Subcutaneous adipose tissue (tissue), 4 donors: ENCODE measurements around the gene GP2. TPM values are rescaled to one million over a fixed set of nuclear protein-coding genes. Genes with fewer than 3 reads are reported as not detected.

ENCODE experiments used
- total RNA-seq, 4 donors: library from RNA; depleted of rRNA; stranded (reverse); fragments of >200 nt; gene quantifications; one replicate each; pipeline ENCODE4 v1.1.0, GENCODE V29; 2016
- TF ChIP-seq, protein P1 (sequence below): fragments of 450-650 bp; IDR thresholded peaks from one replicate; pipeline ENCODE4 v1.5.1; 2016; ENCODE audit warnings: low read depth, mild to moderate bottlenecking, control low read depth, antibody characterized with exemption, moderate library complexity

GP2 gene
- total RNA-seq, 4 donors from 2014 or later, result not detected

DNA sequence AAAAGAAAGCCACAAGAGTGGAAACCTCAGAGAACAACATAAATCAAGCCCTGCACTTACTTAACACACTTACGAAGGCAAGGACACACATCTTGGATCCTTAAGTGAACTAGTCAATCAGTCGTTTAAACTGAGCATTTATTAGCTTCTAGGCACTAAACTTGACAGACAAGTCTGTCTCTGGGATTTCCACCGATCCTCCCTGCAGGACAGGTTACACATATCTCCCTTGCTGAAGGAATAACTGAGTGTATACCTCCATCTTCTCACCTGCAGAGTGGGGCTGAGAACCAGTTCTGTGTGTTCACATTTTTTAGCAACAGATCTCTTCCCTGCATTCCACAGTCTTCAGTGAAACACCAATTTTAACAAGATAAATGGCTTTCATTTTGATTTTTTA, 8.9 kb downstream of the GP2 start:
- TF ChIP-seq, protein P1, sequence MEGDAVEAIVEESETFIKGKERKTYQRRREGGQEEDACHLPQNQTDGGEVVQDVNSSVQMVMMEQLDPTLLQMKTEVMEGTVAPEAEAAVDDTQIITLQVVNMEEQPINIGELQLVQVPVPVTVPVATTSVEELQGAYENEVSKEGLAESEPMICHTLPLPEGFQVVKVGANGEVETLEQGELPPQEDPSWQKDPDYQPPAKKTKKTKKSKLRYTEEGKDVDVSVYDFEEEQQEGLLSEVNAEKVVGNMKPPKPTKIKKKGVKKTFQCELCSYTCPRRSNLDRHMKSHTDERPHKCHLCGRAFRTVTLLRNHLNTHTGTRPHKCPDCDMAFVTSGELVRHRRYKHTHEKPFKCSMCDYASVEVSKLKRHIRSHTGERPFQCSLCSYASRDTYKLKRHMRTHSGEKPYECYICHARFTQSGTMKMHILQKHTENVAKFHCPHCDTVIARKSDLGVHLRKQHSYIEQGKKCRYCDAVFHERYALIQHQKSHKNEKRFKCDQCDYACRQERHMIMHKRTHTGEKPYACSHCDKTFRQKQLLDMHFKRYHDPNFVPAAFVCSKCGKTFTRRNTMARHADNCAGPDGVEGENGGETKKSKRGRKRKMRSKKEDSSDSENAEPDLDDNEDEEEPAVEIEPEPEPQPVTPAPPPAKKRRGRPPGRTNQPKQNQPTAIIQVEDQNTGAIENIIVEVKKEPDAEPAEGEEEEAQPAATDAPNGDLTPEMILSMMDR, result no peak

DNA sequence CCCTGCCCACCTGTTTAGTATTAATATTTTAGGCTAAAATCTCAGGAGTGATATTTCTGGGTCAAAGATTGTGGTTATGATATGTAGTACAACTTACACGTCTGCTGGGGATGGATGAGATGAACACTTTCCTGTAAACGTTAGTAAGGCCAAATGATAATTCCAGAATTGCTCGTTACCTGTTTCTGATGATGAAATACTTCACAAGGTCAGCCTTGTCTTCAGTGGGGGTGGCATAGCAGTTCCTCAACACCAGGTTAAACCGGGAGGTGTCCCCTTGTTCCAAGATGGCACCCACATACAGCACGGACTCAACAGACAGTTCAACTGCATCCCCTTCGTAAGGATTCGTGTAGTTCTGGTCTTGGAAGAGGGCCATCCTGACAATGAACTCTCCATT, 9.3 kb downstream of the GP2 start:
- TF ChIP-seq, protein P1, result no peak

DNA sequence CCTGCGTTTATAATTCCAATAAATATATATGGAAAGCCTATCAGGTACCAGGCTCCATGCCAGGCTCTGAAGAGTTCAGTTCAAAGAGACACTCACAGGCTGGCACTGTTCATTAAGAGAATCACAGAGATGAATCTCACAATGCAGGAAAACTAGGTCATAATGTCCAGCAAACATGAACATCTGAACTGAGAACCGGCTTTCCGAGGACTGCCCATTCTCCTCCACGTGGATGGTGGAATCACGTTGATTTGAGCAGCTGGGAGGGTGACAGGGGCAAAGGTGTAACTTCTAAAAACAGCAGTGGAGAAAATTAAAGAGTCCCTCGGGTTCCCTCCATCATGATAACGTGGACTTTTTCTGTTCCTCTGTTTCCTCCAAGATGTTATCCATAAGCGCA, 10.2 kb downstream of the GP2 start:
- TF ChIP-seq, protein P1, result no peak

GRCh38 chr16:20316715-20317114, 10.6 kb downstream of the GP2 start:
- TF ChIP-seq, protein P1, result no peak

DNA sequence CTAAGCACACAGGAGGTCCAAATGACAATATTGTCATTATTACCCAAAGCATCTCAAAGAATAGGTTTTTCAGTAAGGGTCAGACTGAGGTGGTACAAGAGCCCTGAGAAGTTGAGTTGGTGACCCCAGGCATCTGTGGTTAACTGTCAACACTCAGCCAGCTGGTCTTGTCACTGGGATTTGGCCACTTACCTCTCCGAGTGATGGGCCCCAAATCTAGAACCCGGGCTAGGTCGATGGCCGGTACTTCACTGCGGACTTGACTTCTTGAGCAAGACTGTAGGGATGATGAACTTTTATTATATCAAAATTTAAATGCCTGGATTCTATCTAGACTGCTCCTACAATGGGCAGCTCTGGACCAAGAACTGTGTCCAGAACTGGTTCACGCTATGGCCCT, 11.5 kb downstream of the GP2 start:
- TF ChIP-seq, protein P1, result no peak

- TF ChIP-seq, protein P1, result no peak
These were observed 12.7 kb downstream of the GP2 start for GRCh38 chr16:20314575-20314974.

- TF ChIP-seq, protein P1, result no peak
These were observed 13.6 kb downstream of the GP2 start for GRCh38 chr16:20313741-20314140.
